Head of caudate nucleus (tissue), 42 donors: ENCODE measurements around the gene OTUD7B.

Experiments used
- DNase-seq, 42 donors: peaks; one replicate each; pipeline versions ENCODE4 v3.0.0 to v3.0.0-alpha.2; 2020 to 2021; ENCODE audit warnings: mixed read lengths in 7 of 42
- intact Hi-C: fragments of 100-400 bp; cut with DNase I; formaldehyde crosslinking; loops from one replicate; pipeline ENCODE4 v1.15.0; 2022

OTUD7B gene

GRCh38 chr1:149929856-149930255, 80.7 kb downstream of the OTUD7B start:
- DNase-seq, result no peak
- intact Hi-C loops, result no loop called here

- intact Hi-C loops, result no loop called here
Measured at GRCh38 chr1:149928401-149928724, 82.2 kb downstream of the OTUD7B start.

GRCh38 chr1:149927563-149928400, 82.7 kb downstream of the OTUD7B start, which contains the start of gene SF3B4:
SF3B4 (minus strand) TSS chr1:149927803; CDS start chr1:149927759, 44 bp downstream.
- peak; percentile 95 to 99 (median 98) for DNase-seq
- intact Hi-C loops, result no loop called here

More at GRCh38 chr1:149928401-149928724, 82.2 kb downstream of the OTUD7B start:
- DNase-seq, result no peak

- intact Hi-C loops, result no loop called here
- no peak for DNase-seq
Measured at GRCh38 chr1:149927056-149927562, 83.4 kb downstream of the OTUD7B start.

- no peak for DNase-seq
- intact Hi-C loops, result no loop called here
Measured at GRCh38 chr1:149926296-149926695, 84.2 kb downstream of the OTUD7B start.

- DNase-seq, result no peak
- intact Hi-C loops, result no loop called here
Measured at GRCh38 chr1:149925751-149926150, 84.8 kb downstream of the OTUD7B start.

- intact Hi-C loops, result no loop called here
- no peak for DNase-seq
Measured at GRCh38 chr1:149925345-149925744, 85.2 kb downstream of the OTUD7B start.

- intact Hi-C loops, result no loop called here
- DNase-seq, result no peak
Measured at GRCh38 chr1:149923626-149924025, 86.9 kb downstream of the OTUD7B start.

GRCh38 chr1:149917571-149918144, 92.9 kb downstream of the OTUD7B start, which contains the start of gene SV2A:
SV2A (minus strand) TSS chr1:149917844; CDS start chr1:149913840, 4,004 bp downstream.
- intact Hi-C loops, result no loop called here
- DNase-seq, result peak; percentile 44 to 89 (median 77)

- peak in 1 of 42 donors; percentile 17 for DNase-seq
- intact Hi-C loops, result no loop called here
Measured at GRCh38 chr1:149916898-149917252, 93.7 kb downstream of the OTUD7B start.

- DNase-seq, result no peak
- intact Hi-C loops, result no loop called here
Measured at GRCh38 chr1:149916193-149916897, 94.2 kb downstream of the OTUD7B start.

- DNase-seq, result peak in 5 of 42 donors; percentile 29 to 52 (median 33)
- intact Hi-C loops, result no loop called here
Measured at GRCh38 chr1:149915429-149916192, 94.9 kb downstream of the OTUD7B start.

GRCh38 chr1:149914545-149914944, 96.0 kb downstream of the OTUD7B start:
- no peak for DNase-seq
- intact Hi-C loops, result no loop called here

- intact Hi-C loops, result no loop called here
- no peak for DNase-seq
Measured at GRCh38 chr1:149906570-149907075, 103.9 kb downstream of the OTUD7B start.

GRCh38 chr1:149903836-149904491, 106.6 kb downstream of the OTUD7B start:
- intact Hi-C loops, result no loop called here

GRCh38 chr1:149899460-149900284, 110.9 kb downstream of the OTUD7B start, which contains the start of gene BOLA1:
BOLA1 (plus strand) TSS chr1:149899568; CDS start chr1:149900060, 492 bp downstream.
- peak; percentile 93 to 99 (median 97) for DNase-seq
- intact Hi-C loops, result no loop called here

More at GRCh38 chr1:149903836-149904491, 106.6 kb downstream of the OTUD7B start:
- no peak for DNase-seq

GRCh38 chr1:149896575-149896974, 114.0 kb downstream of the OTUD7B start:
- intact Hi-C loops, result no loop called here
- no peak for DNase-seq
